Activated naive CD8-positive, alpha-beta T cell treated with anti-CD3 and anti-CD28 coated beads, Interleukin-2, amount 50 U/mL, for 24 hours (primary cell): ENCODE data around the gene SMURF1.

Experiments used
- ATAC-seq: fragments of 150-1000 bp; cut with Tn5 transposase; one replicate; pipeline ENCODE4 v1.10.0; 2021
- DNase-seq: peaks from one replicate; pipeline ENCODE4 v3.0.0; 2021
- H3K27ac Mint-ChIP-seq: one replicate; pipeline ENCODE4 v1.8.0; 2021; ENCODE audit warnings: mild to moderate bottlenecking, mixed read lengths
- H3K27me3 Mint-ChIP-seq: one replicate; pipeline ENCODE4 v1.8.0; 2021; ENCODE audit warnings: mixed read lengths
- H3K36me3 Mint-ChIP-seq: one replicate; pipeline ENCODE4 v1.8.0; 2021; ENCODE audit warnings: low read depth, mixed read lengths
- H3K4me1 Mint-ChIP-seq: one replicate; pipeline ENCODE4 v1.8.0; 2021; ENCODE audit warnings: mixed read lengths
- H3K4me3 Mint-ChIP-seq: one replicate; pipeline ENCODE4 v1.8.0; 2021; ENCODE audit warnings: mild to moderate bottlenecking, moderate library complexity, mixed read lengths
- H3K9me3 Mint-ChIP-seq: one replicate; pipeline ENCODE4 v1.8.0; 2021; ENCODE audit warnings: mixed read lengths

Gene SMURF1

GRCh38 chr7:99013266-99014112 is 130.4 kb downstream of the SMURF1 start:
- H3K27ac Mint-ChIP-seq: no peak overlapping the region
- no peaks in the 10 kb centered on the region for H3K27me3 Mint-ChIP-seq
- peaks cover 60% of the 10 kb centered on the region for H3K36me3 Mint-ChIP-seq

GRCh38 chr7:99012722-99013121 is 131.2 kb downstream of the SMURF1 start:
- Mint-ChIP-seq H3K9me3 (no peaks in the 10 kb centered on the region), H3K4me3 (no peak overlapping the region), H3K4me1 (peaks cover 4% of the 10 kb centered on the region)

More at GRCh38 chr7:99013266-99014112, 130.4 kb downstream of the SMURF1 start:
- ATAC-seq (no peak), DNase-seq (no peak)
- H3K9me3 Mint-ChIP-seq: no peaks in the 10 kb centered on the region
- H3K4me3 Mint-ChIP-seq: no peak overlapping the region
- H3K4me1 Mint-ChIP-seq: peaks cover 9% of the 10 kb centered on the region

GRCh38 chr7:99011706-99012404 is 132.1 kb downstream of the SMURF1 start:
- H3K4me1 Mint-ChIP-seq: peaks cover 4% of the 10 kb centered on the region
- peaks cover 60% of the 10 kb centered on the region for H3K36me3 Mint-ChIP-seq
- H3K4me3 Mint-ChIP-seq: no peak overlapping the region
- DNase-seq (no peak), ATAC-seq (no peak)
- H3K27me3 Mint-ChIP-seq: no peaks in the 10 kb centered on the region
- H3K9me3 Mint-ChIP-seq: no peaks in the 10 kb centered on the region
- H3K27ac Mint-ChIP-seq: no peak overlapping the region

More at GRCh38 chr7:99012722-99013121, 131.2 kb downstream of the SMURF1 start:
- H3K36me3 Mint-ChIP-seq: peaks cover 63% of the 10 kb centered on the region
- DNase-seq: no peak
- no peak overlapping the region for H3K27ac Mint-ChIP-seq
- no peak for ATAC-seq
- no peaks in the 10 kb centered on the region for H3K27me3 Mint-ChIP-seq

- peaks cover under 1% of the 10 kb centered on the region for H3K4me1 Mint-ChIP-seq
- no peak overlapping the region for H3K4me3 Mint-ChIP-seq
- H3K9me3 Mint-ChIP-seq: no peaks in the 10 kb centered on the region
- H3K27ac Mint-ChIP-seq: no peak overlapping the region
- no peak for ATAC-seq
- no peak for DNase-seq
- no peaks in the 10 kb centered on the region for H3K27me3 Mint-ChIP-seq
- peaks cover 60% of the 10 kb centered on the region for H3K36me3 Mint-ChIP-seq
These were observed 132.6 kb downstream of the SMURF1 start for GRCh38 chr7:99011341-99011705.

- no peak for DNase-seq
- Mint-ChIP-seq H3K4me1 (no peaks in the 10 kb centered on the region), H3K27me3 (no peaks in the 10 kb centered on the region), H3K9me3 (no peaks in the 10 kb centered on the region), H3K27ac (no peak overlapping the region), H3K36me3 (peaks cover 58% of the 10 kb centered on the region), H3K4me3 (no peak overlapping the region)
- no peak for ATAC-seq
These were observed 133.6 kb downstream of the SMURF1 start for GRCh38 chr7:99010281-99010680.

GRCh38 chr7:99008921-99009530 is 134.9 kb downstream of the SMURF1 start:
- no peak overlapping the region for H3K27ac Mint-ChIP-seq
- no peaks in the 10 kb centered on the region for H3K27me3 Mint-ChIP-seq
- no peak overlapping the region for H3K4me3 Mint-ChIP-seq
- no peaks in the 10 kb centered on the region for H3K4me1 Mint-ChIP-seq
- H3K36me3 Mint-ChIP-seq: peaks cover 56% of the 10 kb centered on the region
- ATAC-seq (no peak), DNase-seq (no peak)
- H3K9me3 Mint-ChIP-seq: no peaks in the 10 kb centered on the region

GRCh38 chr7:99008181-99008631 is 135.7 kb downstream of the SMURF1 start:
- ATAC-seq: no peak
- no peak overlapping the region for H3K27ac Mint-ChIP-seq
- H3K4me1 Mint-ChIP-seq: no peaks in the 10 kb centered on the region
- no peak for DNase-seq
- peaks cover 50% of the 10 kb centered on the region for H3K36me3 Mint-ChIP-seq
- no peaks in the 10 kb centered on the region for H3K9me3 Mint-ChIP-seq
- H3K4me3 Mint-ChIP-seq: no peak overlapping the region
- H3K27me3 Mint-ChIP-seq: no peaks in the 10 kb centered on the region

GRCh38 chr7:99006739-99007424 is 137.0 kb downstream of the SMURF1 start:
- DNase-seq (no peak), ATAC-seq (no peak)
- H3K4me1 Mint-ChIP-seq: peaks cover 8% of the 10 kb centered on the region
- H3K27ac Mint-ChIP-seq: peak overlapping the region; percentile 52
- no peak overlapping the region for H3K4me3 Mint-ChIP-seq
- H3K9me3 Mint-ChIP-seq: no peaks in the 10 kb centered on the region
- peaks cover 46% of the 10 kb centered on the region for H3K36me3 Mint-ChIP-seq
- H3K27me3 Mint-ChIP-seq: no peaks in the 10 kb centered on the region

GRCh38 chr7:99005776-99006175 is 138.1 kb downstream of the SMURF1 start:
- no peak for DNase-seq
- no peak for ATAC-seq
- H3K27ac Mint-ChIP-seq: no peak overlapping the region
- peaks cover 19% of the 10 kb centered on the region for H3K4me1 Mint-ChIP-seq
- H3K36me3 Mint-ChIP-seq: peaks cover 43% of the 10 kb centered on the region
- H3K27me3 Mint-ChIP-seq: no peaks in the 10 kb centered on the region
- H3K9me3 Mint-ChIP-seq: no peaks in the 10 kb centered on the region
- no peak overlapping the region for H3K4me3 Mint-ChIP-seq

GRCh38 chr7:99004781-99005500 is 139.0 kb downstream of the SMURF1 start:
- no peaks in the 10 kb centered on the region for H3K27me3 Mint-ChIP-seq
- H3K4me3 Mint-ChIP-seq: no peak overlapping the region
- ATAC-seq (no peak), DNase-seq (no peak)
- peaks cover 37% of the 10 kb centered on the region for H3K36me3 Mint-ChIP-seq
- H3K27ac Mint-ChIP-seq: no peak overlapping the region
- H3K4me1 Mint-ChIP-seq: peaks cover 23% of the 10 kb centered on the region
- no peaks in the 10 kb centered on the region for H3K9me3 Mint-ChIP-seq

- no peak for DNase-seq
- no peak overlapping the region for H3K27ac Mint-ChIP-seq
- H3K27me3 Mint-ChIP-seq: no peaks in the 10 kb centered on the region
- peaks cover 42% of the 10 kb centered on the region for H3K36me3 Mint-ChIP-seq
- H3K4me3 Mint-ChIP-seq: no peak overlapping the region
- H3K9me3 Mint-ChIP-seq: no peaks in the 10 kb centered on the region
- peaks cover 27% of the 10 kb centered on the region for H3K4me1 Mint-ChIP-seq
- no peak for ATAC-seq
These were observed 139.7 kb downstream of the SMURF1 start for GRCh38 chr7:99004216-99004615.

GRCh38 chr7:99003419-99003818 is 140.5 kb downstream of the SMURF1 start:
- Mint-ChIP-seq H3K4me3 (no peak overlapping the region), H3K27me3 (no peaks in the 10 kb centered on the region), H3K4me1 (peaks cover 28% of the 10 kb centered on the region), H3K27ac (no peak overlapping the region), H3K9me3 (no peaks in the 10 kb centered on the region), H3K36me3 (peaks cover 43% of the 10 kb centered on the region)
- ATAC-seq (no peak), DNase-seq (no peak)

GRCh38 chr7:99002827-99003212 is 141.1 kb downstream of the SMURF1 start:
- DNase-seq (no peak), ATAC-seq (no peak)
- peaks cover 43% of the 10 kb centered on the region for H3K36me3 Mint-ChIP-seq
- peaks cover 28% of the 10 kb centered on the region for H3K4me1 Mint-ChIP-seq
- H3K4me3 Mint-ChIP-seq: no peak overlapping the region
- peak overlapping the region; percentile 88 for H3K27ac Mint-ChIP-seq
- H3K27me3 Mint-ChIP-seq: no peaks in the 10 kb centered on the region
- no peaks in the 10 kb centered on the region for H3K9me3 Mint-ChIP-seq
